ENCODE results near the gene HOMER3. TPM values are rescaled to one million over a fixed set of nuclear protein-coding genes. Genes with fewer than 3 reads are reported as not detected.

The HOMER3 gene
- total RNA-seq, 2 donors from 2014 or later = 27.5 to 29.0 TPM

GRCh38 chr19:18946918-18947317 lies 5.9 kb upstream of the HOMER3 start:
- Histone ChIP-seq H3K4me3 (no peak overlapping the region), H3K36me3 (replicated peaks in 1 of 2; ENCODE audit: insufficient read depth in 1 of 2, low read depth in 2 of 2) (no peaks in the 10 kb centered on the region), H3K9me3 (no peaks in the 10 kb centered on the region), H3K4me1 (no peaks in the 10 kb centered on the region), H3K27ac (no peak overlapping the region), H3K27me3 (no peaks in the 10 kb centered on the region)
- intact Hi-C loops (cut with DNase I) = no loop called here
- ATAC-seq = no peak
- WGBS, 2 donors = 64 to 91% methylated on average over 3 to 14 of the region's 14 CpGs
- no peak for DNase-seq
- TF ChIP-seq POLR2A (IDR thresholded peaks at IDR 0.05) (no peak), CTCF (IDR thresholded peaks at IDR 0.05) (no peak)

GRCh38 chr19:18946335-18946734 lies 5.3 kb upstream of the HOMER3 start:
- Histone ChIP-seq H3K4me1 (peaks cover 4% of the 10 kb centered on the region), H3K27ac (no peak overlapping the region), H3K27me3 (no peaks in the 10 kb centered on the region), H3K4me3 (no peak overlapping the region), H3K36me3 (replicated peaks in 1 of 2; ENCODE audit: insufficient read depth in 1 of 2, low read depth in 2 of 2) (no peaks in the 10 kb centered on the region), H3K9me3 (no peaks in the 10 kb centered on the region)
- no peak for ATAC-seq
- intact Hi-C loops (cut with DNase I) = no loop called here
- no peak for DNase-seq
- TF ChIP-seq POLR2A (IDR thresholded peaks at IDR 0.05) (no peak), CTCF (IDR thresholded peaks at IDR 0.05) (no peak)

GRCh38 chr19:18945297-18945696 lies 4.3 kb upstream of the HOMER3 start:
- DNase-seq = no peak
- Histone ChIP-seq H3K4me1 (peaks cover 9% of the 10 kb centered on the region), H3K27me3 (no peaks in the 10 kb centered on the region), H3K9me3 (no peaks in the 10 kb centered on the region), H3K36me3 (replicated peaks in 1 of 2; ENCODE audit: insufficient read depth in 1 of 2, low read depth in 2 of 2) (no peaks in the 10 kb centered on the region), H3K4me3 (no peak overlapping the region), H3K27ac (no peak overlapping the region)
- intact Hi-C loops (cut with DNase I) = no loop called here
- TF ChIP-seq POLR2A (IDR thresholded peaks at IDR 0.05) (no peak), CTCF (IDR thresholded peaks at IDR 0.05) (no peak)
- no peak for ATAC-seq
- WGBS, 2 donors = 82 to 87% methylated on average over 7 to 9 of the region's 9 CpGs

- H3K9me3 ChIP-seq = no peaks in the 10 kb centered on the region
- 58 to 64% methylated on average over 3 to 4 of the region's 4 CpGs for WGBS, 2 donors
- H3K27ac ChIP-seq = no peak overlapping the region
- TF ChIP-seq POLR2A (IDR thresholded peaks at IDR 0.05) (no peak), CTCF (IDR thresholded peaks at IDR 0.05) (no peak)
- no peak overlapping the region for H3K4me3 ChIP-seq
- no peaks in the 10 kb centered on the region for H3K27me3 ChIP-seq
- intact Hi-C loops (cut with DNase I) = no loop called here
- no peak for DNase-seq
- ATAC-seq = no peak
- H3K36me3 ChIP-seq (replicated peaks in 1 of 2; ENCODE audit: insufficient read depth in 1 of 2, low read depth in 2 of 2) = no peaks in the 10 kb centered on the region
- H3K4me1 ChIP-seq = peaks cover 17% of the 10 kb centered on the region
Measured at GRCh38 chr19:18943465-18943864, 2.4 kb upstream of the HOMER3 start.

GRCh38 chr19:18942692-18943091 lies 1.7 kb upstream of the HOMER3 start:
- Histone ChIP-seq H3K9me3 (no peaks in the 10 kb centered on the region), H3K27me3 (no peaks in the 10 kb centered on the region), H3K36me3 (replicated peaks in 1 of 2; ENCODE audit: insufficient read depth in 1 of 2, low read depth in 2 of 2) (no peaks in the 10 kb centered on the region), H3K4me1 (peaks cover 17% of the 10 kb centered on the region), H3K4me3 (no peak overlapping the region), H3K27ac (no peak overlapping the region)
- no peak for DNase-seq
- intact Hi-C loops (cut with DNase I) = no loop called here
- TF ChIP-seq CTCF (IDR thresholded peaks at IDR 0.05) = no peak
- no peak for TF ChIP-seq POLR2A (IDR thresholded peaks at IDR 0.05)
- 87 to 88% methylated on average over 6 of the region's 6 CpGs for WGBS, 2 donors
- ATAC-seq = no peak
